Caki2 (cell line): Measurements from ENCODE around the gene KREMEN1. TPM values are rescaled to one million over a fixed set of nuclear protein-coding genes. Genes with fewer than 3 reads are reported as not detected.

ENCODE experiments used
- DNase-seq: peaks from one replicate; pipeline ENCODE4 v3.0.0-alpha.2; 2015; ENCODE audit warnings: low read depth
- in situ Hi-C: cut with HindIII; loops from 2 replicates; pipeline ENCODE4 v1.10.0; 2016; ENCODE audit warnings: low sequenced_read_pairs, low pct_unique_long_range_greater_than_20kb, mixed read lengths
- total RNA-seq: library from RNA; depleted of rRNA; stranded (reverse); fragments of >200 nt; shearing (Covaris generic); gene quantifications from 2 replicates; pipeline ENCODE4 v1.2.3, GENCODE V29; 2014; ENCODE audit warnings: low replicate concordance

KREMEN1 gene
- total RNA-seq, 1 experiment from 2014 or later = 8.4 TPM

DNA sequence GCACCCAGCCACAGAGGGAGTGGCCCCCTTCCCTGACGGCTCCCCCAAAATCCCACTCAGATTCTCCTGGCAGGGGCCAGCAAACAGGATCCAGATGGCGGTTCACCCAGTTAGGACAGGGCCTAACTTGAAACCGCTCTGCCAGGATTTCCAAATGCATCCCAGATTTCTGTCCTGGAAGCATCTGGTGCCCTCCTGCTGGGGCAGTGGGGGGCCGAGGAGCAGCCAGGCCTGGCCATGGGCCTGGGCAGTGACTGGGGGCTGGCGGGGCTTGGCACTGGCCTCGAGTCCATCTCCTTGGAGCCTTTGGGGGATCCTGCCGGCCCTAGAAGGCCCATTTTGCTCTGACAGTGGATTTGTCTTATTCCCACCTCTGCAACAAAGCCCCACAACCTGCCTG is 115.0 kb downstream of the KREMEN1 start:
- no peak for DNase-seq
- in situ Hi-C loops = no loop called here

DNA sequence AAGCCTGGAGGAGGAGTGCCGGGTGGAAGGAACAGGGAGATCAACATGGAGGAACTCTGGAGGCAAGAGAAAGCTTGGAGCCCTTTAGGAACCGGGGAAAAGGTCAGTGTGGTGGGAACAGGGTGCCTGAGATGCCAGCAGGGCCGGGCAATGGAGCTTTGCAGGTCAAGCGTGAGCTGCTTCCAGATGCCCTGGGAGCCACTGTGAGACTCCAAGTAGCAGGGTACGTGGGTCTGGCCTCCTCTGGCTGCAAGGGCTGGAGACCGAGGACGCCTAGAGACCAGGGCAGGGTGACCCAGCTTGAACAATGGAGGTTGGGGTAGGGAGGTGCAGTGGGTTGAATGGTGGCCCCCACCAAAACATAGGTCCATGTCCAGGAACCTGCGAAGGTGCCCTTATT is 117.2 kb downstream of the KREMEN1 start:
- DNase-seq = no peak
- in situ Hi-C loops = no loop called here

DNA sequence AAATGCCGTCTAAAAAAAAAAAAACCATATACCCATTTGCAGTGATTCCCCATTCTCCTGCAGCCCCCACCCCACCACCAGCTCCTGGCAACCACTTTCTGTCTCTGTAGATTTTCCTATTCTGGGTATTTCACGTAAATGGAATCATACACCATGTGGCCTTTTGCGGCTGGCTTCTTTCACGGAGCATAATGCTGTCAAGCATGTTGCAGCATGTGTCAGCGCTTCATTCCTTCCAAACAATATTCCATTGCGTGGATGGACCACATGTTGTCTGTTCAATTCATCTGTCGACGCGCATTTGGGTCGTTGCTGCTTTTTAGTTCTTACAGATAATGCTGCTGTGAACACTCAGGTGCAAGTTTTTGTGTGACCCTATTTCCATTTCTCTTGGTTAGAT is 118.1 kb downstream of the KREMEN1 start:
- in situ Hi-C loops = no loop called here

DNA sequence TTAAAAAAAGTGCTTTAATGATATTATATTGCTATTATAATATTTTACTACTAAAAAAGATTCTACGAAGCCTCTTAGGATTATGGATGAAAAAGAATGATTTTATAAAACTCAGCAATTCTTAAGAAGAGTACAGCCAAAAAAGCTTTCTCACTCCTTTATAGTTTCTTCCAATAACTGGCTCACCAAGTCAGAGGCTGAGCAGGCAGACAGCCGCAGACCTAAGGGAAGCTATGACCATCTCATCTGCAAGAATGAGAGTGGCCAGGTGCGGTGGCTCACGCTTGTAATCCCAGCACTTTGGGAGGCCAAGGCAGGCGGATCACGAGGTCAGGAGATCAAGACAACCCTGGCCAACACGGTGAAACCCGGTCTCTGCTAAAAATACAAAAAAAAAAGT is 120.2 kb downstream of the KREMEN1 start:
- in situ Hi-C loops = no loop called here

More for the DNA sequence above, 118.1 kb downstream of the KREMEN1 start:
- no peak for DNase-seq

DNA sequence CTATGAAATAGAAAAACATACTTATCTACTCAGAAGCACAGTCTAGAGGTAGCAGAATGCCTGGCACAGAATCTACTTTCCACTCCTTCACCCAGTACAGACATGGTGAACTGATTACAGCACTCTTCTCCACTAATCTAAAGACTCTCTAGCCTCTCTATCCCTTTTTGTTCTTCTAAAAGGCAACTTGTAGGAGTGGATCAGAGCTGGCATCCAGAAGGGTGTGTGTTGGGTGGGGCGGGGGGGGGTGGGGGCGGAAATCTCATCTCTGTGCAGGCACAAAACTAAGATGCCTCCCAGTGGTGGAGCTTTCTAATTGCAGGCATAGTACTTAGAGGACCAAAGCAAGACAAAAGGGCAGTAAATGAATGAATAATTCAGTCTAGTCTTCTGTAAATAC is 121.3 kb downstream of the KREMEN1 start:
- in situ Hi-C loops = no loop called here
- no peak for DNase-seq

More for the DNA sequence above, 120.2 kb downstream of the KREMEN1 start:
- no peak for DNase-seq

DNA sequence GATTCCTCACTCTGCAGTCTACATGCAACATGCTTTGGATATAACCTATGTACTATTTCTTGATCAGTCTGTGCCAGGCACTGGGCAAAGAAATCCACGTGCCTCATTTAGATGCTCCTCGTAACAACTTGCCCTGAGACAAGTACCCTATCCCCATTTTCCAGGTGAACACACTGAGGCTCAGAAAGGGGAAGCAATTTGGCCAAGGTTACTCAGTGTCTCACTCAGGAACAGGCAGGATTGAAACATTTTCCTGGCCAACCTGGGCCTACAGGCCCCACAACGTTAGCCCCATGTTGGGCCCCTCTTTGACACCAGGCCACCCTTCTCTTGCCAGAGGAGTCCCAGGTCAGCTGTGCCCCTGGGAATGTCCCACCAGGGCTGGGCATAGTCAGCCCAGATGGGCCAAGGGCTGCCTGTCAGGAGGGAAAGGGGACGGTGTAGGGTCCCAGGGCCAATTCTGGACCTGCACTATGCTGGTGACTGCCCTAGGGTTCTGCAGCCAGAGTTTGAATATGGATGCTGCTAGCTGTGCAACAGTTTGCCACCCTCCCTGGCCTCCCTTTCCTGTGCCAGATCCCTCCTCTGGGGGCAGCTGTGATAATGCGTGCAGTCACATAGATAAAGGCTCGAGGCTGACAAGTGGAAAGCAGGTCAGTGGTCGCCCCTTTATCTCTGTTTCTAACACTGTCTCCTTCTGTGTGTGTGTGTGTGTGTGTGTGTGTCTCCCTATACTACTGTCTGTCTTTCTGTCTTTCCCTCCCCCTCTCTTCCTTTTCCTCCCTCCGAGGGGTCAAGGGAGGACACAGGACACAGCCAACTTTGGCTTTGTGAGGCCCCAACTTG is 122.5 kb downstream of the KREMEN1 start:
- DNase-seq = no peak
- in situ Hi-C loops = no loop called here

DNA sequence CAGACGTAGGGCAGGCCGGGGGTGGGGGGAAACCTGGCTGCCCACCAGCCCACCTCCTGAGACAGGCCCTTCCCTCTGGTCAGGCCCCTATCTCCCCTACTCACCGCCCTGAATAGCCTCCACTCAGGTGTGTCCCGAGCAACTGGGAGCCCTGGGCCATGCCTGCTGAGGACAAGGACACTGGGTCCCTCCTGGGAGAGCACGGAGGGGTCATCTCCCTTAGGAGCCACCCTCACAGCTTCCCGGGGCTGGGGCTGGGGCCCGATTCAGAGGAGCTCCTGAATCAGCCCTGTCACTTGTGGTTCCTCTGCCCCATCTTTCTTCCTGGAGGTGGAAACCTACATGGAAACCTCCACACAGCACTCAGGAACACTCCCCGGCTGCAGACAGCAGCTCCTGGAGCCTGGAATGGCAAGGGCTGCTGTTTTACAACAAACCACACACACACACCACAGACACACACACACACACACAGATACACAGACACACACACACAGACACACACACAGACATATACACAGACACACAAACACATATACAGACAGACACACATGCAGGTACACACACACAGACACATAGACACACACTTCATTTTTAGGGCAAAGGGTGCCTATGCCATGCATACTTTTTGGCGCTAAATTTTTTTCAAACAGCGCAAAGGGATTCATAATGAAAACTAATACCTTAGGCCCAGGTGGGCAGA is 123.3 kb downstream of the KREMEN1 start:
- in situ Hi-C loops = no loop called here
- DNase-seq = no peak

DNA sequence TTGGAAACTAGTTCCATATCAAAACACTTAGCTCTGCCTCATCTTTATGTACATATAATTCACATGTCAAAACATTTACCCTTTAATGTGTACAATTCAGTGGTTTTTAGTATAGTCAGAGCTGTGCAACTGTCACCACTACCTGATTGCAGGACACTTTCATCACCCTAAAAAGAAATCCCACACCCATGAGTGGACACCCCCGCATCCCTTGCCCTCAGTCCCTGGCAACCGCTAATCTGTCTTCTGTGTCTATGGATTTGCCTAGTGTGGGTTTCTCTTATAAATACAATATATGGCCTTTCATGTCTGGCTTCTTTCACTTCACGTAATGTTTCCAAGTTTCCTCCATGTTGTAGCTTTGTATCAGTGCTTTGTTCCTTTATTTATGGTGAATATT is 124.3 kb downstream of the KREMEN1 start:
- in situ Hi-C loops = no loop called here
- DNase-seq = no peak

DNA sequence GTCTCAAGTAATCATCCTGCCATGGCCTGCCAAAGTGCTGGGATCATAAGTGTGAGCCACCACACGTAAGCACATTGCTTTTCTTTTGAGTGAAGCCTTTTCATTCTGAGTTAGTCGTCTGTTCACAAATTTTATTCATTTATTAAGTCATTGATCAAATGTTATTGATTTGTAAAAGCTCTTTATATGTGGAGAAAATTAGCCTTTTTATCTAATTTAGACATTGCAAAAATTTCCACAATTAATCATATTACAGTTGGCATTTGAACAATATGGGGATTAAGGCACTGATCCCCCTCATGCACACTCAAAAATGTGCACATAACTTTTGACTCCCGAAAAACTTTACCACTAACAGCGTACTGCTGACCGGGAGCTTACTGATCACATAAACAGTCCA is 125.4 kb downstream of the KREMEN1 start:
- DNase-seq = no peak
- in situ Hi-C loops = no loop called here

DNA sequence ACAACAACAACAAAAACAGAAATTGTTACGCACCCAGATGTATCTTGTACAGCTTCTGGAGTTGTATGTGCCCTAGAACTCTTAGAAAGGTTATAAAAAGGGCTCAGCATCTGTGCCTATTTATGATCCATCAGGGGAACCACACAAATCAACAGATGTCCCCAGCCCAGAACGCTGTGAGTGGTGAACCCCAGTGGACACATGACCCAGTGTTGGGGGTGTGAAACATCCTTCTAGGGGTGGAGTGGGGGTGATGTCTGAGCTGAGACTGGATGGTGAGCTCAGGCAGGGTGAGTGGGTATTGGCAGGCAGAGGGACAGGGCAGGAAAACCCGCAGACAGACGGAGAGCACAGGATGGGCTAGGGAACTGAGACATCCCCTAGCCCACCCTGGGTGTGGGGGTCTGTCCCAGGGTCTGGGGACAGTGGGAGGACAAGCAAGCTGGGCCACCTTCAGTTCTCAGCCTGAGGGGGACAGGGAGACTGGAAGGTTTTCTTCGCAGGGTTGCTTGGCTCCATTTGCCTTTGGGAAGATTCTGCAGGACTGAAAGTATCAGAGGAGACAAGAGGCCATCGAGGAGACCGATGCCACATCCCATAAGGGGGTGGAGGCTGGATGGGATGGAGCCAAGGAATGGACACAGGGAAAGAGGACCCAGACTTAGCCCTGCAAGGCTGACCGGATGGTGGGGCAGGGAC is 127.0 kb downstream of the KREMEN1 start:
- DNase-seq = no peak
- in situ Hi-C loops = no loop called here

DNA sequence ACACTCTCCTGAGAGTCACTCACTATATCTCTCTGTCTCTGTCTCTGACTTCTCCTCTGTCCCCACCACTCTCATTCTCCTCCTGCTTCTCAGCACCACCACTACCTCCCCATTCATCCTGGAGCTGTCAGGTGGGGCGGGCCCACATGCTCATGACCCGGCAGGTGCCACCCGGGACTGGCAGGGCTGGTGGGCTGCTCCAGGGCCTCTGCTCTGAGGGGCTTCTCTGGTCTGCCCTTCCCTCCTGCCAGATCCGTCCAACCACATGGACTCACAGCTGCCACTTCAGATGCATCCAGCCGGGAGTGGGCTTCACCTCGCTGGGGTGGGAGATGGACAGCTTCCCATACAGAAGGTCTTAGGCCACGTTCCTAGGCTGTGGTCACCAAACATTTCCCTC is 128.1 kb downstream of the KREMEN1 start:
- DNase-seq = no peak
- in situ Hi-C loops = no loop called here

DNA sequence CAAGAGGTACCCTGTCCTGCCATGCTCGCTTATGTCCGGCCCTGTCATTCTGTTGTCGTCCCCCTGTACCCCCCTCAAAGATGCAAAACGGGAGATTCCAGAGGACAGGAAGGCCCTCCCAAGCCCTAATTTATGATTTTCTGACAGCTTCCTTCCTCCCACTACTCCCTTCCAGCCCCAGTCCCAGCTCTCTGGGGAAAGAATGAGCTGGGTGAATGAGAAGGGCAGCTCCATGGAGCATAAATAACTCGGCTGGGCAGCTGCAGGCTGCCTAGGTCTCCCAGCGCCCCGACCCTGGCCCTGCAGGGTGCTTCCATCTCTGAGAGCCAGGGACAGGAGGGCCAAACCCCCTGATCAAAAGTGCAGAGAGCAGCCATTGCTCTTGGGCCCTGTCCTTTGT is 128.9 kb downstream of the KREMEN1 start:
- no peak for DNase-seq
- in situ Hi-C loops = no loop called here

DNA sequence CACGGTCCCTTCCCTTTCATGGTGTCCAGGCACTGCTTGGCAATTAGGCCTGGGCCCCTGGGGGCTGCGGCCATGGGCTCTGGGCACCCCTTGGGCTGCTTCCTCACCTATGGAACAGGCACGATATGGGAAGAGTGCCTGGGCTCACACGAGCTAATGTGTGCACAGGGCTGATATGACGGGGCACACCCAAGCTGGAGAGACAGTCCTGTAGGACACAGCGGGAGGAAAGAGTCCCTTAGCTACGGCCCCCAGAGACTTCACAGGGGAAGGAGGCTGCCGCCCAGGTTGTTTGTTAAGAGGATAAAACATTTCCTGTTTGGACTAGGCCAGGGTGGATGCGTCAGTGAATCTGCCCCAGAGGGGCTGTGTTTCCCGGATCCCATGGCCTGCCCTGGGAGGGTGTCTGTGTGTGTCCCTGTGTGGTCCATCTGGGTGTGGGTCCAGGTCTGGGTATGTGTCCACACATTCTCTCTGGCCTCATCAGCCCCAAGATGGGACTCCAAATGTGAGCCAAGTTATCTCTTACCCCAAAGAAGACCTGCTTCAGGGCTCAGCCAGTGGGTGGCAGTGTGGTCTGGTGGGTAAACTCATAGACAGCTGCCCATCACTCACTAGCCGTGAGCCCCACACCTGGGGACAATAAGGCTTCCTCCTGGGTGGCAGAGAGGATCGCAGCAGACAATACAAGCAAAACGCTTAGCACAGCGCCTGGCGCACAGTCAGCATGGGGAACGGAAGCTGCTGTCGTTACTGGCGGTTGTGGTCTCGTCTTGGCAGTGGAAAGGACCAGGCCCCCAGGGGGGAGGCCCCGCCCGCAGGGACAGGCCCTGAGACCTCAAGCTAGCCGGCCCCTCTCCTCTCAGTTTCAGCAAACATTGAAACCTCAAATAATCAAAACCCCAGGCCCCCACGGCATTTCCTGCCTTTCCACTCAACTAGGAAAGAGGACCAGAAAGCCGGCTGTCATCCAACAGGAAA is 129.7 kb downstream of the KREMEN1 start:
- no peak for DNase-seq
- in situ Hi-C loops = no loop called here

DNA sequence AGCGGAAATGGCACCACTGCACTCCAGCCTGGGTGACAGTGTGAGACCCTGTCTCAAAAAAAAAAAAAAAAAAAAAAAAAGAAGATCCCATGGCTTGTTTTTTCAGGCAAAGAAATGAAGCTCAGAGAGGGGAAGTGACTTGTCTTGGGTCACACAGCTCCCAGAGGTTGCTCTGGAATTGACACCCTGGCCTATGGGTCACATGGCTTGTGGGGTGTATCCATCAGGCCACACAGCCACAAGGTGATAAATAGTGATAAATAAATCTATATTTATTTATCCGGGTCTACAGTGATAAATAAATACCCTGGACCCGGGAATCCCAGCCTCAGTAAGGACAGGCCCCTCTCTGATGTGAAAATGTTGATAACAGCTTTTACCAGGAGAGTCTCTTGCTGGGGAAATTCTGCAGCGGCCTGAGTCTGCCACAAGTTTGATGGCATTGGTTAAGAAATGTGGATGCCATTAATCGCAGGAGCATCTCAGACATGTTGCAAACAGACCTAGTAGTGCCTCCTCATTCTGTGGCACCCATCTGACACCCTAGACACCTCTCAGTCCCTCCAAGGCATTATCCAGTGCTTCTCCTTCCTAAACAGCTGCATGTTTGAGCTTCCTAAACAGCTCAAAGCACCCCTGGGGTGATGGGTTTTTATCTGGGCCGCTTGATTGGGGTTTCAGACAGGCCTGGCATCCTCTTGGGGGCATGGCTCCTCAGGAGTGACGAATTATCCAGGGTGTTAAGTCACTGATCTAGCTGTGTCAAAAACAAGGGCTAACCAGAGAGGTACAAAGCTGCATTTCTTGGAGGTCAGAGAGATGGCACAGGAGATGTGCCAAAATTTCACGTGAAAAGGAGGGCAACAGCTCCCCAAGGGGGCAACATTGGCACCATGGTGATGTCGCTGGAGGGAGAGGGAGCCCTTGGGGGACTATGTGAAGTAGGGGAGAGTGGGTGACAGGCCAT is 130.9 kb downstream of the KREMEN1 start:
- no peak for DNase-seq
- in situ Hi-C loops = no loop called here

DNA sequence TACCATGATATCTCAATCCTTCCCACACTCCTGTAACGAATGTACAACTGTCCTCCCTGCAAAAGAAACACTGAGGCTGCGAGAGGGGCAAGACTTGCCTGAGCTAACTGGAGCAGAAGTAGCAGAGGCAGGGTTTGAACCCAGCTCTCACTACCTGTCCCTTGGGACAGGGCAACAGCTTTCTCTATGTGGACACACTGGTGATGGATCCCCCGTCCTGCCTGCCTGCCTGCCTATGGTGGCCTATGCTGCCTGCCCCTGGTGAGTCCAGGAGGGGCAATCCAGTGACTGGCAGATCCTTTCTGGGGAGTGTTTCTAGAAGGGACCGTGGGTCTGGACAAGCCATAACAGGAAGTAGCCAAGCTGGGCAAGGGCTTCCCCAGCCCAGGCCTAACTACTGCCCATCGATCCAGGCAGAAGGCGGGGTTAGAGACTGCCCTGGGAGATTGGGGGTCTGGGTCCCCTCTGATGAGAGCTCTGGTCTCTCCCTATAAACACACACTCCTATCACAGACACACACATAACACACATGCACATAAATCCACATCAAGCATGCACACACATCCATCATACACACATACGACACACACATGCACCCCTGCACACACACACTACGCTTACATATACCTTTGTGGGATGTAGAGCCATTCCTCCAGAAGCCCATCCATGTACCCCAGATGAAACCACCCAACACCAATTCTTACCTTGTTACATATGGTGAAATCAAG is 131.8 kb downstream of the KREMEN1 start:
- in situ Hi-C loops = no loop called here
- no peak for DNase-seq

DNA sequence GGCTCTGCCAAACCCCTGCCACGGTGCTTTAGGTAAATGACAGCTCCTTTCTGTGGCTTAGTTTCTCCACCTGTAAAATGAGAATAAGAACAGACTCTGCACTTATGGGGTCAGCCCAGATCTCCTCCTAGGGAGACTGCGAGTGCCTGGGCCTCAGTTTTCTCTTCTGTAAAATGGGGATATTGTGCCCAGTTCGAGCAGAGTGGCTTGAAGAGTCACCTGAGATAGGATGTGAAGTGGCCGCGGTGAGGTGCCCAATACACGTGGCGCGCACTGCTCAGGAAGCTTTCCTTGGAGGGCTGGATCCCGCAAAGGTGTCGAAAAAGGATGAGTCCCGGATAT is 132.4 kb downstream of the KREMEN1 start:
- no peak for DNase-seq
- in situ Hi-C loops = no loop called here
